PFSK-1 (cell line): ENCODE measurements around the gene SF3B5.

Source experiments
- FOXP2 ChIP-seq: optimal IDR thresholded peaks from 2 replicates; pipeline ENCODE3; 2011; ENCODE audit warnings: borderline replicate concordance, control low read depth, inconsistent platforms; ENCODE audit not compliant: insufficient read depth; ENCODE audit errors: extremely low read length, extremely low read depth
- POLR2AphosphoS5 ChIP-seq: IDR thresholded peaks from 2 replicates; pipeline ENCODE4 v1.6.1; 2012; ENCODE audit warnings: low read depth, mild to moderate bottlenecking, control low read depth, low read length, moderate library complexity
- SIN3A ChIP-seq: IDR thresholded peaks from 2 replicates; pipeline ENCODE4 v1.6.1; 2012; ENCODE audit warnings: mild to moderate bottlenecking, low read length, moderate library complexity, borderline replicate concordance; ENCODE audit not compliant: insufficient read depth
- TAF1 ChIP-seq: IDR thresholded peaks from 2 replicates; pipeline ENCODE4 v1.6.1; 2012; ENCODE audit warnings: low read length, control low read depth, borderline replicate concordance; ENCODE audit not compliant: insufficient read depth
- TF ChIP-seq, protein P1 (sequence below), 2 experiments: IDR thresholded peaks; 2 replicates each; pipeline versions ENCODE4 v1.6.1 to v1.8.0; 2011 to 2012; ENCODE audit warnings: low read depth in 2 of 2, low read length in 2 of 2, control low read depth in 1 of 2, inconsistent platforms in 1 of 2, mild to moderate bottlenecking in 1 of 2, moderate library complexity in 1 of 2; ENCODE audit not compliant: insufficient read depth in 1 of 2

DNA sequence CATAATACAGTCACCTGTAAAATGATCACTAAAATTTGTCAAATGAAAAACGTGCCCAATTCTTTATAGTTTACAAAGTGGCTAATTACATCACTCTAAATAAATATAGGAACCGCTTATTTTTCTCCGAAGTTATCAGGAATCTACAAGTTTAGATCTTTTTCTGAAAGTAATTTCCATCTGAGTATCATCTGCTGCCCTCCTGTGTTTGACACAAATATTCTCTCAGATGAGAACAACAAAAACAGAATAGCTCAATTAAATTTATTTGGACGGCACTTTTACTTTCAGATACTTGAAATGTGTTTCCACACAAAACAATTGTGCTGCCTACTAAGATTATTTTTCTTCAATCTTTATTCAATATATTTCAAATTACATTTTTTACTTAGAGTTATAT lies 5.0 kb downstream of the SF3B5 start:
- TF ChIP-seq POLR2AphosphoS5 = no peak
- no peak for TF ChIP-seq TAF1
- TF ChIP-seq, protein P1, sequence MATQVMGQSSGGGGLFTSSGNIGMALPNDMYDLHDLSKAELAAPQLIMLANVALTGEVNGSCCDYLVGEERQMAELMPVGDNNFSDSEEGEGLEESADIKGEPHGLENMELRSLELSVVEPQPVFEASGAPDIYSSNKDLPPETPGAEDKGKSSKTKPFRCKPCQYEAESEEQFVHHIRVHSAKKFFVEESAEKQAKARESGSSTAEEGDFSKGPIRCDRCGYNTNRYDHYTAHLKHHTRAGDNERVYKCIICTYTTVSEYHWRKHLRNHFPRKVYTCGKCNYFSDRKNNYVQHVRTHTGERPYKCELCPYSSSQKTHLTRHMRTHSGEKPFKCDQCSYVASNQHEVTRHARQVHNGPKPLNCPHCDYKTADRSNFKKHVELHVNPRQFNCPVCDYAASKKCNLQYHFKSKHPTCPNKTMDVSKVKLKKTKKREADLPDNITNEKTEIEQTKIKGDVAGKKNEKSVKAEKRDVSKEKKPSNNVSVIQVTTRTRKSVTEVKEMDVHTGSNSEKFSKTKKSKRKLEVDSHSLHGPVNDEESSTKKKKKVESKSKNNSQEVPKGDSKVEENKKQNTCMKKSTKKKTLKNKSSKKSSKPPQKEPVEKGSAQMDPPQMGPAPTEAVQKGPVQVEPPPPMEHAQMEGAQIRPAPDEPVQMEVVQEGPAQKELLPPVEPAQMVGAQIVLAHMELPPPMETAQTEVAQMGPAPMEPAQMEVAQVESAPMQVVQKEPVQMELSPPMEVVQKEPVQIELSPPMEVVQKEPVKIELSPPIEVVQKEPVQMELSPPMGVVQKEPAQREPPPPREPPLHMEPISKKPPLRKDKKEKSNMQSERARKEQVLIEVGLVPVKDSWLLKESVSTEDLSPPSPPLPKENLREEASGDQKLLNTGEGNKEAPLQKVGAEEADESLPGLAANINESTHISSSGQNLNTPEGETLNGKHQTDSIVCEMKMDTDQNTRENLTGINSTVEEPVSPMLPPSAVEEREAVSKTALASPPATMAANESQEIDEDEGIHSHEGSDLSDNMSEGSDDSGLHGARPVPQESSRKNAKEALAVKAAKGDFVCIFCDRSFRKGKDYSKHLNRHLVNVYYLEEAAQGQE (IDR thresholded peaks at IDR 0.05; ENCODE audit: insufficient read depth in 1 of 2, low read depth in 2 of 2, low read length in 2 of 2) = no peak
- TF ChIP-seq SIN3A = no peak
- TF ChIP-seq FOXP2 = no peak
